NCI-H2171 treated with DMSO at 0.1 percent for 48 hours (cell line): Measurements from ENCODE around the gene PAMR1.

ENCODE experiments used
- DNase-seq: peaks from one replicate; lab custom pipeline; 2025; lab: John Stamatoyannopoulos, UW

PAMR1 gene, protein sequence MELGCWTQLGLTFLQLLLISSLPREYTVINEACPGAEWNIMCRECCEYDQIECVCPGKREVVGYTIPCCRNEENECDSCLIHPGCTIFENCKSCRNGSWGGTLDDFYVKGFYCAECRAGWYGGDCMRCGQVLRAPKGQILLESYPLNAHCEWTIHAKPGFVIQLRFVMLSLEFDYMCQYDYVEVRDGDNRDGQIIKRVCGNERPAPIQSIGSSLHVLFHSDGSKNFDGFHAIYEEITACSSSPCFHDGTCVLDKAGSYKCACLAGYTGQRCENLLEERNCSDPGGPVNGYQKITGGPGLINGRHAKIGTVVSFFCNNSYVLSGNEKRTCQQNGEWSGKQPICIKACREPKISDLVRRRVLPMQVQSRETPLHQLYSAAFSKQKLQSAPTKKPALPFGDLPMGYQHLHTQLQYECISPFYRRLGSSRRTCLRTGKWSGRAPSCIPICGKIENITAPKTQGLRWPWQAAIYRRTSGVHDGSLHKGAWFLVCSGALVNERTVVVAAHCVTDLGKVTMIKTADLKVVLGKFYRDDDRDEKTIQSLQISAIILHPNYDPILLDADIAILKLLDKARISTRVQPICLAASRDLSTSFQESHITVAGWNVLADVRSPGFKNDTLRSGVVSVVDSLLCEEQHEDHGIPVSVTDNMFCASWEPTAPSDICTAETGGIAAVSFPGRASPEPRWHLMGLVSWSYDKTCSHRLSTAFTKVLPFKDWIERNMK

DNA sequence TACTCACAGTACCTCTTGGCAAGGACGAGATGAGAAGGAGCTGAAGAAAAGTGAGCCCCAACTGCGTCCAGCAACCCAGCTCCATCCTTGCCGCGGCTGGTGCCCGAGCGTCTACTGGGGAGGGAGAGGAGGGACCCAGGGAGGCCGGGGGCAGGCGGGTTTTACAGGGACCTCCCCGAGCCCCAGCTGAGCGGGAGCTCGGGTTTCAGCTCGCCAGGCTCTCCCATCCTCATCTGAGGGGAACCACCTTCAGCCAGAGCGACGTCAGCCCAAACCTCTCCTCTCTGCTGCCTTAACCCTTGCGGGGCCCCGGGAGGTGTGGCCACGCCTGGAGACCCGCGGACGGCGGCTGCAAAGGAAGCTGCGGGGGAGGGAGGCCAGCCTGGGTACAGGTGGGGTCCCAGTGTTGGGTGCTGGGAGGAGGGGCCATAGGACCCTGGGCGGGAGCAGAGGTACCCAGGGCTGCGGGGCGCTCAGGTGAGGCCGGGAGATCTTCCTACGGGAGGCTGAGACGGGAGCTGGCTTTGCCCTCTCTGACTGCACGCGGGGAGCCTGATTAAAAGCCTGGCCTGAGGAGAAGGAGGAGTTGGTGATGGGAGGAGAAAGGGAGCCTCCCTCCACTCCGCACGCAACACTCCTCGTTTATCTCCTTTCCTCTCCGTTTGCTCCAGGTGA is at the start of gene PAMR1:
PAMR1 (minus strand) TSS at position 116 of the 675 bp plus-strand sequence; CDS start at position 85, 31 bp downstream.
- peak; percentile 50 for DNase-seq

DNA sequence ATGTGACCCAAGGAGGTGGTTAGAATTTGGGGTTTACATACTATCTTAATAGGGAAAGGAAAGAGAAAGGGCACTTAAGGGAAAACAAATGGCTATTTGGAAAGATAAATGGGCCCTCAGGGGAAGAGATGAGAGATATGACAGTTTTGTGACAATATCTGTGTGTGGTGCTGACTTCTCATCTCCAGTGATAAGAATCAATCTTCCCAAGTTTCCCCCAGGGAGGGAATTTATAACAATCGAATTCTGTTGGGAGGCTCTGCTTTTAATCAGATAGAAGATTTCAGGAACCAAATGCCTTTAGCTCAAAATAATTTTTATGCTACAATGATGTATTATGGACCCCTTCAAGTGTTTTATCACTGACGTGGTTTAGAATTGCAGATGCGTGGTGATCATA is 46.3 kb upstream of the PAMR1 start:
- no peak for DNase-seq

DNA sequence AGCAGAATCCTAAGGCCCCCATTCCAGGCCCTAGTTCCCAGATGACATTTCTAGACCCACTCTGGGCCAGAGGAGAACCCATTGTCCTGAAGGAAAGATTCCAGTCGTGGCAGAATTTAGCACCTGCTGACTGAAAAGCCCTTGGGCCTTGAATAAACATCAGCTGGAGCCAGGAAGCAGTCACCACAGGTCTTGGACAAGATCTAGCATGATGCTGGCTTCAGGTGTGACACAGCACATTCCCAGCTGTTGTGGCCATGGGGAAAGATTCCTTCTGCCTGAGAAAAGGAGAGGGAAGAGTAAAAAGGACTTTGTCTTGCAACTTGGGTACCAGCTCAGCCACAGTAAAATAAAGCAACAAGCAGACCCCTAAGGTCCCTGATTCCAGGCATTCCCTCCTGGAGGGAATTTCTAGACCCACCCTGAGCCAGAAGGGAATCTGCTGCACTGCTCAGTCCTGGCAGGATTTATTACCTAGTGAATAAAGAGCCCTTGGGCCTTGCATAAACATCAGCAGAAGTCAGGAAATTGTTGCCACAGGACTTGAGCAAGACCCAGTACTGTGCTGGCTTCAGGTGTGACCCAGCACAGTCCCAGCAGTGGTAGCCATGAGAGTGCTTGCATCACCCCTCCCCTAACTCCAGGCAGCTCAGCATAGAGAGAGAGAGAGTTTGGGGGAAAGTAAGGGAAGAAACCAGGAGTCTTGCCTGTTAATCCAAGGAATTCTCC is 42.5 kb upstream of the PAMR1 start:
- peak; percentile 30 for DNase-seq

DNA sequence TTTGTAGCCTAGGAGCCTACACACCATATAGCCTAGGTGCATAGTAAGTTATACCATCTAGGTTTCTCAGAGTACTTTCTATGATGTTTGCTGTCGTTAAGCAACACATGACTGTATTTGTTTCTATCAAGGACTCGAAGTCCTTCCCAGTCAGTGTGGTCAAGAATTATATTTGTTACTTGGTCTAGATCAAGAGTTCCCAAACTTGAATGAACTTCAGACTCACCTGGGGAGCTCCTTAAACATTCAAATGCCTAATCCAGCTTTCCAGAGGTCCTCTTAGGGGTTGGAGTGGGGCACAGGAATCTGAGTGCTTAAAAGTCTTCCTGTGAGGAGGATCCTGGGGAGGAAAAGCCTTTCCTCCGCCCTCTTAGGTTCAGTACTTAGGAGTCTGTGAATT is 41.5 kb upstream of the PAMR1 start:
- no peak for DNase-seq

DNA sequence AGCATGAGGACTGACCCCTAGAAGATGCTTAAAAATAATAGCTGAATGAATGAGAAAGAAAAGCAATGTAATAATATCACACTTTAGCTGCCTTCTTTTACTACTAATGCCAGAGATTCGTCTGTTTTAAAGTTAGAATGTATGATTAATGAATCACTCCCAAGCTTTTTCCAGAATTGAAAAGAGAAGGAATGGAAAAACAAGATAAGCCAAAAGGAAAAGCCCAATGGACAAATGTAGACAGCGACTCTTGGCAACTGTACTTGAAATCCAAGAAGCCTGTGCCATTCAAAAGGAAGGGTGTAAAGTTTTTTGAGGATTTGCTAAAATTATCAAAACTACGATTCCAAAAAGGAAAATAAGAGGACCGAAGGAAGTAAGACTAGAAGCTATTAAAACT is 40.8 kb upstream of the PAMR1 start:
- DNase-seq = no peak

DNA sequence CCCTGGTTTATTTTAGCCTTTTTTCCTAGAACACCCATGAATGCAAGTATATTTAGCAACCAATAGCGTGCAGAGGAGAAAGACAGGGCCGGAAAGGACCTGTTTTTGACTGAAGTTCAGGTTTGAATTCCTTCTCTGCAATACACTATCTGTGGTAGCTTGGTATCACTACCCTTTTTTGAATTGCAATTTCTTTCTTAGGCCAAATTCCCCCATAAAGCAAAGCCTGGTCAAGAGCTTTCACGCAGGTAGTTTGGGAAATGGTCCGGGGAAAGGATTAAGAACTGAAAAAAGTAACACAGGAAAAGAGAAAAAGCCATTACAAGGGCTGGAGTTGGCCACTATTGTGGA is 38.8 kb upstream of the PAMR1 start:
- DNase-seq = no peak

DNA sequence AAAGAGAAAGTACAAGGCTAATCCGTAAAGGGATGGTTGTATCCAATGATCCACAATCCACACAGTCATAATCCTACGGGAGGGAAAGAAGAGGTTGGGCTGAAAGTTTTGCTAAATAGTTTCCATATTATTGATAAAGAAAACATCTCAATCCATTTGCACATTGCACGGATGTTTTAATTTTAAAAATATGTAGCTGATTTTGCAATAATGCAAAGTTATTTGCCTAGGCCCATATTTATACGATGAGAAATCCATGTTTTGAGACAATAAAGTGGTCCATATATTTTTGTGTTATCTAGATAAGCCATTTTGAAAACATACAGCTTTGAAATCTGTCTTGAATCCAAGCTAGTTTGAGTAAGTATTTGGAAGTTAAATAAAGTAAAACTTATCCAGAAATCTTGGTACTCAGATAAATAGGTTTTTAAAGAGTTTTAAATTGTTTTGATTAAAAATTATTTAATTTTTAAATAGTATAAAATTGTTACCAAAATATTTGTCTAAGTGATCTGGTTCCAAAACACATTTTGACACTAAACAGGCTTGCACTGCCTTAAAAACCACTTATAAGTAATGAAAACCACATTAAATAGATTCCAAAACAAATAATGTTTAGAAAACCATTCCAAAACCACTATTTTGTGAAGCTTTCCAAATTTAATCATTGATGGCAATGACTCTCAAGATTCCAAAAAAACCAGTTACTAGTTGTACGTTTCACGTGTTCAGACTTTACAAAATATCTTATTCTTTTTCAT is 38.2 kb upstream of the PAMR1 start:
- DNase-seq = no peak

DNA sequence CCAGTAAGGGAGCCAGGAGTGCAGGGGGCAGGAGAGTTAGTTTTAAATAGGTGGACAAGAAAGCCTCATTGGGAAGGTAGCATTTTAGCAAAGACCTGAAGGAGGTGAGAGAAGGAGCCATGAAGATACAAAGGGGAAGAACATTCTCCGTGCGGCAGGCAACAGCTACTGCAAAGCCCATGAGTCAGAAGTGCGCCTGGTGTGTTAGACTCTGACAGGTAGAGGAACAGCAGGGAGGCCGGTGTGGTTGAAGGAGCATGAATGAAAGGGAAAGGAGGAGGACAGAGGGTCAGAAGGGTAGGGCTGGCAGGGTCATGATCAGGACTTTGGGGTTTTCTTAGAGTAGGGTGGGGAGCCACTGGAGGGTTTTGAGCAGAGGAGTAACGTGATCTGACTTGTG is 34.5 kb upstream of the PAMR1 start:
- no peak for DNase-seq

DNA sequence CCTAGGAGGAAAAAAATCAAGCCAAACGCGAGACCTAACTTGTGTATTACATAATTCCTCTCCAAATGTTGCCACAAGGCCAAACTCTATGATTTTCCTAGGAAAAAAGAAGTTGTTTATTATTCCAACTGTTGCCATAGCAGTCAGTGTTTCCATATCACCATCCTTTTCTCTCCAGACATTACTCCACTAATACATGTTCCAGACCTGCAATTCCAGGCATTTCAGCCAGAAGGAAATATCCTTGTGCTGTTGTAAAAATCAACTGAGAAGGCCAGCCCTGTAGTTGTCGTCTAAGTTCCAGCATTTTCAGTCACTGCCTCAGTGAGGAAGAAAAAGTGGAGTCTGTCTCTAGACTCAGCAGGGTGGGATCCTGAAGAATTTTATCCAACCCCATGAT is 33.1 kb upstream of the PAMR1 start:
- DNase-seq = no peak

DNA sequence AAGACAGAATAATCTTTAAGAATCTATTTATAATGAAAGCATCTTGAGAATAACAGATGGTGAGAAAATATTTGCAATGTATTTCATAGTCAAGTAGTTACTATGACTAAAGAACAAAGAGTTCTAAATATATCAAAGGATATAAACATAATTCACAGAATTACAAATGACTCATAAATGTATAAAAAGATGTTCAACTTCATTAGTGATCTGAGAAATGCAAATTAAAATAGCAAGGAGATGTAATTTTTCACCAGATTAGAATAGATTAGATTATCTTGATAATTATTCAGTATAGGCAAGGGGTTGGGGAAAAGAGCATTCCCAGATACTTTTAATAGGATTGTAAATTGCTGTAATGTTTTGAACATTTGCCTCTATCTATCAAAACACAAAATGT is 30.1 kb upstream of the PAMR1 start:
- no peak for DNase-seq

DNA sequence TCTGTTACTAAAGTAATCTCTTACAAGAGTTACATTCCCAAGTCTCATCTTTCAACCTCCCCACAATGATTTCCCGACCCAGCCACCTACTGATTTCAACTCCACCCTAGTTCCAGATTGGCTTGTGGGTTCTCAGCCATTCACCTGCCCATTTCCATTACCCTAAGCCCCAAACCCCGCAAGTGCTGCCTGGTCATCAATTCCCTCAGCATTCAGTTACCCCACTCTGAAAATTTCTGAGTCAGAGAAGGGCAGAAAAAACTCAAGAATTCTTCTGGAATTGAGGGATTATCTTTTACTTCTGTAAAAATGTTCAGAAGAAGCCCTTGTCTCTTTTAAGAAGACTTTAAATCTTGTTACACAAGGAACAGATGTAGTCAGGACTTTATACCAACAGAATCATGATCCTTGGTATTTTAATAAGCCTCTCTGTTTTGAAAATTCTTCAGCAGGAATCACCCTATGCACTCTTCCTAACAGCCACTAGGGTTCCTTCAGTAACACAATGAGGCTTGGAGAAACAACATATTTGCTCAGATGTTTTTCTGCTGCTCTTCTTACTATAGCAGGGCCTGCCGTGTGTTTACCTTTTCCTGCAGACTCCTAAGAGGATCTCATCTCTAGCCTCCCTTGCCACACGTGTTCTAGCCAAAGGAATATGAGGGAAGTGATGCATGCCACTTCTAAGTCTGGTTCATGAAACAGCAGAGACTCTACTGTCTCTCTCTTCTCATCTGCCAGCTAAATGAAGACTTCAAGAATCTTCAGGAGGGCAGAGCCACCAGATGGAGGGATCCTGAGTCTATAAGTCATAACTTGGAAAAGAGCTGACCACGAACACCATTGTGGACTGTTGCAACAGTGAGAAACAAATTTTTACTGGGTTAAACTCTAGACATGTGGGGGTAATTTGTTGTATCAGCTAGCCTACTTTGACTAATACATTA is 29.3 kb upstream of the PAMR1 start:
- DNase-seq = peak; percentile 18

DNA sequence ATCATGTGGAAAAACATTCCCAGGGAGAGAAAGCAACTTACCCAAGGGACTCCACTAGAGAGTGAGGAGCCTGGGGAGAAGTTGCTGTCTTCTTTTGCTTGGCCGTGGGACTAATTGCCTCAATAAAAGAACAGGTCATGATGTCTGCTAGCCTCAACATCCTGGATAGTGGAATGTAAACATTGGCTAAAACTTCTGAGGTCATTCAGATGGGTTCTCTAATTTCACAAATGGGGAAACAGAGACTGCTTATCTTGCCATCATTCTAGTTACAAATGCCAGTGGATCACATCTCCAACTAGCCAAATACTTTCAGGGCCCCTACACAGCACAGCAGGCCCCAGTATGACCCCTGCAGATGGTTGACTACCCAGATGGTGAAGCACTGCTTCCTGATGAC is 28.4 kb upstream of the PAMR1 start:
- DNase-seq = no peak

DNA sequence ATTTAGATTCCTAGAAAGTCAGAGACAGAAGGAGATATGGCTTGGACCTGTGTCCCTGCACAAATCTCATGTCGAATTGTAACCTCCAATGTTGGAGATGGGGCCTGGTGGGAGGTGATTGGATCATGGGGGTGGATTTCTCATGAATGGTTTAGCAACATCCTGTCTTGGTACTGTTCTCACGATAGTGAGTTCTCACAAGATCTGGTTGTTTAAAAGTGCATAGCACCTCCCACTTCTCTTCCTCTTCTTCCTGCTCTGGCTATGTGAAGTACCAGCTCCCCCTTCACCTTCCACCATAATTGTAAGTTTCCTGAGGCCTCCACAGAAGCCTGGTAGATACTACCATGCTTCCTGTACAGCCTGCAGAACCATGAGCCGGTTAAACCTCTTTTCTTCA is 27.6 kb upstream of the PAMR1 start:
- DNase-seq = no peak

DNA sequence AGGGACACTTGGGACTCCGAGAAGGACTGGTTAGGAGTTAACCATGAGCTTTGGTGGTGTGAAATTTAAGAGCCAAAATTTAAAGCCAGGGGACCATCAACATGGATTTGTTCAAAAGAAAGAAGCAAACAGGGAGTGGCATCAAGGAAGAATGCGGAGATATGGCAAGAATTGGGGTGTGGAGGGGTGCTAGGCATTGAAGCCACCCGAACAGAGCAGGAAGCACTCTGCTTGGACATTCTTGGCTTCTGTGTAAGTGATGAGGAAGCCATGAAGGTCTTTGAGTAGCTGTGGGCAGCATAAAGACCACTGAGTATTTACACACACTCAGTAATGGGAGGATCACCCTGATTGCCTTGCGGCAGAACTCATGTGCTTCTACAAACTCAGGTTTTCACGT is 27.2 kb upstream of the PAMR1 start:
- no peak for DNase-seq

DNA sequence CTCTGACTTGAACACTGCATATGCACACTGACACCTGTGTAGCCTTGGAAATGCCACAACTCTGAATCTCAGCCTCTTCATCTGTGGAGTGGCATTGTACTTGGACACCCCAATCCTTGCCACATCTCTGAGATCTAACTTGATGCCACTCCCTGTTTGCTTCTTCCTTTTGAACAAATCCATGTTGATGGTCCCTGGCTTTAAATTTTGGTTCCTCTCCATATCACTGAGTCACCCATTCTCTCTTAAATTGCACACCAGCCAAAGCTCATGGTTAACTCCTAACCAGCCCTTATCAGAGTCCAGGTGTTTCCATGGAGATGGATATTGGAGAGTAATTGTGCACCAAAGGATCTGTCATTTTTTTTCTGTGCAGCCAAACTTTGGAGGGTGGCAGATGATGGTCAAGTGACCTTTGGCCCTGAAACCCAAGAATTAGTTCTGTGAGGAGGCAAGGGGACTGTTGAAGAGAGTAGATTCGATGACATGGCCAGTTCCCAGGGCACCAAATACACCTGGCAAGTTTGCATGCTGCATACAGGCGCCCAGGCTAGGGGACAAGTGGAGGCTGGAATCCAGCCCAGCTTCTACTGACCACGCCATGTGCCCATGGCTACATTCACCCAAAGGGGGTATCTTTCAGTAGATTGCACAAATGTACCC is 25.1 kb upstream of the PAMR1 start:
- DNase-seq = no peak

DNA sequence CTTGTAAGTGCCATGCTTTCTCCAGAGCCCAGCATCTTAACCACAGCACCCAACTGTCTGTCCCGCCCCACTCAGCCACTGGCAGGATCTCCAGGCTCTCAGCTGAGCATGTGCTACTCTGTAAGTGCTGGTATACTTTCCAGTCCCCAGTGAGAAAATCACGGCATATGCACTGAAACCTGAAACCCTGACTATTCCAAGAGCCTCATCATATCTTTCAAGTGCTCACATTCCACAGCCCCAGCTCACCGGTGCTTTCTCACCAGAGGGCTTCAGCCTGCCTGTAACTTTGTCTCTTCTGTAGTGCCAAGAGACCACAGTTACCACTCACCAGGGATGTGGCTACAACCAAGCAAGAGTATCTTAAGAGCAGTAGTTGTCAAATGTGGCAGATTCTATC is 24.4 kb upstream of the PAMR1 start:
- peak; percentile 97 for DNase-seq

DNA sequence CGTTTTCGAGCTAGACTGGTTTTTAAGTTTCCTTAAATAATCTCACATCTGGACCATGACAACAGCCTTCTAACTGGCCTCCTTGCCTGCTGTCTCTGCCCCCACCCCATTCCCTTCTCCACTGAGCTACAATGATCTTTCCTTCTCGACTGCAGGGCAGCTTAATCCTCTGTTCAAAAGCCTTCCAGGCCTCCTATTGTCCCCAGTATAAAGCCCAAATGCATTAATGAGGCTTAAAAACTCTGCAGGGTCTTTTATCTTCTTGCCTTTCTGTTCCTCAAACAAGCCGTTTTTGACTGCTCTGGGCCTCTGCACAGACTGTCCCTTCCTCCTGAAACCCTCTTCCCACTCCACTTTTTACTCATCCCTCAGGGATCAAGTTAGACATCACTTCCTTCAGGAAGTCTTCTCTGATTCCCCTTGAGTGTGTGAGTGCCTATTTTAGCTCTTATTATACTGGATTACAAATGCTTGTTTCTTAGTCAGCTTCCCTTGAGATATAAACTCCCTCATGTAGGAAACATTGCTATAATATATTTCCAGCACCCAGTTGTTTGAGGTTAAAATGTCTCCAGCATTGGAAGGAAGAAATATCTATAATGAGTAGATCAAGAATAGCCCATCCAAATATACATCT is 23.6 kb upstream of the PAMR1 start:
- DNase-seq = peak; percentile 32

DNA sequence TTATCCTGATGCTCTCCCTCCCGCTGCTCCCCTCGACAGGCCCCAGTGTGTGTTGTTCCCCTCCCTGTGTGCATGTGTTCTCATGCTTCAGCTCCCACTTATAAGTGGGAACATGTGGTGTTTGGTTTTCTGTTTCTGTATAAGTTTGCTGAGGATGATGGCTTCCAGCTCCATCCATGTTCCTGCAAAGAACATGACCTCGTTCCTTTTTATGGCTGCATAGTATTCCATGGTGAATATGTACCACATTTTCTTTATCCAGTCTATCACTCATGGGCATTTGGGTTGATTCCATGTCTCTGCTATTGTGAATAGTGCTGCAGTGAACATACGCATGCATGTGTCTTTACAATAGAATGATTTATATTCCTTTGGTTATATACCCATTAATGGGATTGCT is 22.6 kb upstream of the PAMR1 start:
- peak; percentile 32 for DNase-seq

DNA sequence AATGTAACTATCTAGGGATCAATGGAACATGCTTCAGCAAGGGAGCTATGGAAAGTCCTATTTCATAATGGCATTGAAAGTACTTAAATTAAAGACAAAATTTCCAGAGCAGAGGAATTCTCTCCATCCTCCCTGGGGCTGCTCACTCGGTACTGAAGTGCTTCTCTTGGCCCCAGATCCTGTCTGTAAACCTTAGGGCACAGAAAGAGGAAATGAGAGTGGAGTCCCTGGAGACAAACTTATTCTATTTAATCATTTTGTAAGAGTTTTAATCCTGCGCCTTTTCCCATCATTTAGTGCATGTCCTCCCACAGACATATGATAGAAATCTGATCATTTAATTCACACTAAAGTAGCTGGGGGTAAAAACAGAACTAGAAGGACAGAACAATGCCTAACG is 20.9 kb upstream of the PAMR1 start:
- DNase-seq = no peak
